Measurements from ENCODE around the gene SDCBP2. TPM values are rescaled to one million over a fixed set of nuclear protein-coding genes. Genes with fewer than 3 reads are reported as not detected.

Gene SDCBP2
- polyA plus RNA-seq, 1 of the 3 experiments (the other 2 are of a cell fraction): 3.0 TPM

DNA sequence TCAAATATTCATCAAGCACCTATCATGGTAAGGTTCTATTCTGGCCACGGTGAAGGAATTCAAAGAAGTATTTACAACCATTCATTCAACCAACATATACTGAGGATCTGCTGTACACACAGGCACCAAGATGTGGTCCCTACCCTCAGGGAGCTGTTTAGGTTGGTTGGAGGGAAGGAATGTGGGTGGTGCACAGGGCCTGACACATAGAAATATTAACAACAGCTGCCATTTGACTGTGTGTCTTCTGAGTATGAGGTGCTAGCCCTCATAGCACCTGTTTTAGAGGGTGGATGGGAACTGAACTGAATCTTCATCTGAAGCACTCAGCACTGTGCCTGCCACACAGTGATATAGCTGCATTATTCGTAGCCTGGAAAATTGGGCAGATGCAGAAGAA, 55.6 kb downstream of the SDCBP2 start:
- ChIA-PET CTCF (interaction anchor here (2.5 kb wide), 1 partner anchor 10 kb away, joined by 7 read pairs; no protein-coding TSS in a partner anchor), POLR2A (no interaction called here)
- Histone ChIP-seq H2AFZ (ENCODE audit: low read depth) (no peak overlapping the region), H3K9me3 (no peaks in the 10 kb centered on the region), H3F3A (replicated peaks; ENCODE audit: insufficient read depth) (no peaks in the 10 kb centered on the region), H3K27ac (ENCODE audit: low read depth in 2 of 2, low read length in 1 of 2) (no peak overlapping the region), H3K27me3 (ENCODE audit: insufficient read depth) (no peaks in the 10 kb centered on the region), H4K20me1 (ENCODE audit: insufficient read depth) (no peaks in the 10 kb centered on the region), H3K9ac (no peak overlapping the region), H3K4me3 (ENCODE audit: low read depth in 2 of 2, low read length in 1 of 2) (no peak overlapping the region), H3K4me1 (ENCODE audit: control insufficient read depth in 1 of 2, insufficient read depth in 2 of 2, low read depth in 1 of 2, low read length in 1 of 2) (peaks cover 0 to 12% of the 10 kb centered on the region in 2 experiments; a peak in 1 of 4 replicates), H3K9me2 (no peaks in the 10 kb centered on the region), H3K36me3 (replicated peaks in 1 of 2; ENCODE audit: control insufficient read depth in 1 of 2, insufficient read depth in 2 of 2, low read length in 1 of 2) (peaks cover 0 to 4% of the 10 kb centered on the region in 2 experiments), H3K4me2 (no peak overlapping the region), H3K79me2 (ENCODE audit: insufficient read depth) (no peaks in the 10 kb centered on the region)
- 87% methylated on average over 2 of the region's 2 CpGs for WGBS (ENCODE audit: low lambda C conversion rate)
- TF ChIP-seq USF1 (IDR thresholded peaks at IDR 0.05; ENCODE audit: borderline replicate concordance, low read depth) (no peak), EZH2phosphoT487 (IDR thresholded peaks at IDR 0.05; ENCODE audit: borderline replicate concordance, low read depth) (no peak), USF2 (IDR thresholded peaks at IDR 0.05; ENCODE audit: borderline replicate concordance, low read depth, low read length) (no peak), TEAD4 (IDR thresholded peaks at IDR 0.05; ENCODE audit: borderline replicate concordance, insufficient read depth) (no peak), MEF2A (IDR thresholded peaks at IDR 0.05; ENCODE audit: borderline replicate concordance, low read depth) (no peak), SMC3 (IDR thresholded peaks at IDR 0.05; ENCODE audit: low read depth, low read length) (no peak), GATA2 (CRISPR knock-in tag; IDR thresholded peaks at IDR 0.05) (no peak), REST (IDR thresholded peaks at IDR 0.05; ENCODE audit: low read depth, low read length) (no peak), RXRA (IDR thresholded peaks at IDR 0.05; ENCODE audit: borderline replicate concordance, low read depth) (no peak), NRF1 (IDR thresholded peaks at IDR 0.05; ENCODE audit: low read depth, low read length) (no peak), RFX5 (IDR thresholded peaks at IDR 0.05; ENCODE audit: low read length) (no peak)
- TF ChIP-seq, protein P1, sequence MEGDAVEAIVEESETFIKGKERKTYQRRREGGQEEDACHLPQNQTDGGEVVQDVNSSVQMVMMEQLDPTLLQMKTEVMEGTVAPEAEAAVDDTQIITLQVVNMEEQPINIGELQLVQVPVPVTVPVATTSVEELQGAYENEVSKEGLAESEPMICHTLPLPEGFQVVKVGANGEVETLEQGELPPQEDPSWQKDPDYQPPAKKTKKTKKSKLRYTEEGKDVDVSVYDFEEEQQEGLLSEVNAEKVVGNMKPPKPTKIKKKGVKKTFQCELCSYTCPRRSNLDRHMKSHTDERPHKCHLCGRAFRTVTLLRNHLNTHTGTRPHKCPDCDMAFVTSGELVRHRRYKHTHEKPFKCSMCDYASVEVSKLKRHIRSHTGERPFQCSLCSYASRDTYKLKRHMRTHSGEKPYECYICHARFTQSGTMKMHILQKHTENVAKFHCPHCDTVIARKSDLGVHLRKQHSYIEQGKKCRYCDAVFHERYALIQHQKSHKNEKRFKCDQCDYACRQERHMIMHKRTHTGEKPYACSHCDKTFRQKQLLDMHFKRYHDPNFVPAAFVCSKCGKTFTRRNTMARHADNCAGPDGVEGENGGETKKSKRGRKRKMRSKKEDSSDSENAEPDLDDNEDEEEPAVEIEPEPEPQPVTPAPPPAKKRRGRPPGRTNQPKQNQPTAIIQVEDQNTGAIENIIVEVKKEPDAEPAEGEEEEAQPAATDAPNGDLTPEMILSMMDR (IDR thresholded peaks at IDR 0.05): no peak
- TF ChIP-seq, protein P2, sequence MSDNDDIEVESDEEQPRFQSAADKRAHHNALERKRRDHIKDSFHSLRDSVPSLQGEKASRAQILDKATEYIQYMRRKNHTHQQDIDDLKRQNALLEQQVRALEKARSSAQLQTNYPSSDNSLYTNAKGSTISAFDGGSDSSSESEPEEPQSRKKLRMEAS (IDR thresholded peaks at IDR 0.05; ENCODE audit: low read depth): no peak
- TF ChIP-seq, protein P3, sequence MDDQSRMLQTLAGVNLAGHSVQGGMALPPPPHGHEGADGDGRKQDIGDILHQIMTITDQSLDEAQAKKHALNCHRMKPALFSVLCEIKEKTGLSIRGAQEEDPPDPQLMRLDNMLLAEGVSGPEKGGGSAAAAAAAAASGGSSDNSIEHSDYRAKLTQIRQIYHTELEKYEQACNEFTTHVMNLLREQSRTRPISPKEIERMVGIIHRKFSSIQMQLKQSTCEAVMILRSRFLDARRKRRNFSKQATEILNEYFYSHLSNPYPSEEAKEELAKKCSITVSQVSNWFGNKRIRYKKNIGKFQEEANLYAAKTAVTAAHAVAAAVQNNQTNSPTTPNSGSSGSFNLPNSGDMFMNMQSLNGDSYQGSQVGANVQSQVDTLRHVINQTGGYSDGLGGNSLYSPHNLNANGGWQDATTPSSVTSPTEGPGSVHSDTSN (IDR thresholded peaks at IDR 0.05): no peak
- no peak for DNase-seq
